ENCODE measurements around the gene EIF3D.

EIF3D gene, protein sequence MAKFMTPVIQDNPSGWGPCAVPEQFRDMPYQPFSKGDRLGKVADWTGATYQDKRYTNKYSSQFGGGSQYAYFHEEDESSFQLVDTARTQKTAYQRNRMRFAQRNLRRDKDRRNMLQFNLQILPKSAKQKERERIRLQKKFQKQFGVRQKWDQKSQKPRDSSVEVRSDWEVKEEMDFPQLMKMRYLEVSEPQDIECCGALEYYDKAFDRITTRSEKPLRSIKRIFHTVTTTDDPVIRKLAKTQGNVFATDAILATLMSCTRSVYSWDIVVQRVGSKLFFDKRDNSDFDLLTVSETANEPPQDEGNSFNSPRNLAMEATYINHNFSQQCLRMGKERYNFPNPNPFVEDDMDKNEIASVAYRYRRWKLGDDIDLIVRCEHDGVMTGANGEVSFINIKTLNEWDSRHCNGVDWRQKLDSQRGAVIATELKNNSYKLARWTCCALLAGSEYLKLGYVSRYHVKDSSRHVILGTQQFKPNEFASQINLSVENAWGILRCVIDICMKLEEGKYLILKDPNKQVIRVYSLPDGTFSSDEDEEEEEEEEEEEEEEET

DNA sequence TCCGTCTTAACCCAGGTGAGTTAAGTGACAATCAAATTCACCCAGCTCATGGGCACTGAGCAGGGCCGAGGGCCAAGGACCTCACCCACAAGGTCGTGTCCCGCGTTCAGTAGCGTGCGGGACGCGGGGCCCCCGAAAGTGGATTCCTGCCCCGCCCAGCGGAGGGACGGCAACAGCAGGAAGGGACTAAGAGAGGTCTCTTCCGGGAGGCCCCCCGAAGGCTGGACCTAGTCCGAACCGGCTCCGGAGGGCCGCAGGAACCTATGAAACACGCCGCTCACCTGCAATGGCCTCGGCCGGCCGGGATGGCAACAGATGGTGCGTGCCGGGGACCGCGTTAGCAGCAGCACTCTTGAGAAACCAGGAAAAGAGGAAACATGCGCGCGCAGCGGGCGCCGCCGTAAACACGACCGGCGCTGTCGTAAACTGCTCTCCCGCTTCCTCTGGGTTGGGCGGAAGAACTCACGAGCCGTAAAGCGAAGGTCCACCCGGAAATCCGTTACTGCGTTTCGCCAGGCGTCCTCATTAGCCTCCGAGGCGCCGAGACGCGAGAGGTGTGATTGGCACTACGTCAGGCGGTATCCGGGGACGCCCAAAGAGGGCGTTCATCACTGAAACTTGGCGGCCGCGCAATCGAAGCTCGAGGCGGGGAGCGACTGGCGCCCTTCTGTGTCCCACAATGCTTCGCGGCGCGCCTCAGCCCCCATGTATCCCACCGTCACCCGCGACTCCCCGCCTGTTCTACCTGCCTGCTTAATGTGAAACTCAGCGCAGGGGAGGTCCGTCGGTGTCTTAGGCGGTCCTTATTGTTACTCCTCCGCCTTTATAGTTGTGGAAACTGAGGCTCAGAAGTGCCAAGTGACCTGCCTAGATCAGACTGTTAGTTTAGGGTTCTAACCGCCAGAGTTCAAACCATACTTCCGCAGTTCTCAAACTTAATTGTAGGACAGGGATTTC, at the start of gene EIF3D:
EIF3D (minus strand) TSS at position 372 of the 957 bp plus-strand sequence. CDS start 3,045 bp downstream, outside the sequence.
- DNase-seq = peak; percentile 98

DNA sequence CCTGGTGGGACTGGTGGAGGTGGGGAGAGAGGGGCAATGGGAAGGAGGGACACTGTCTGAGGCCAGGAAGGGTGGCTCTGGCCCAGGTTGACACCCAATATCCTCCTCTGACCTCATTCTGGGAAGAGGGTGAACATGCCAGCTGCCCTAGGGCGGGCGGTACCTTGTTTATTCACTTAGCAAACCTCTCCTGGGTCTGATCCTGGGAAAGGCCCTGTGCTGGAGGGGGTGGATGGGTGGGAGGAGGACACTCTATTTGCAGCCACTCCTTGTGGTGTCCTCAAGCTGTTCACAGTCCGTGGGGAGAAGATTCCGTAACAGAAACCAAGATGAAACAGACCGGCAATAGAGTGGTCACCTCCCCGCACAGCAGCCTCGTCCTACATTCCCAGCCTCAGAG, 49.7 kb upstream of the EIF3D start:
- DNase-seq = no peak

DNA sequence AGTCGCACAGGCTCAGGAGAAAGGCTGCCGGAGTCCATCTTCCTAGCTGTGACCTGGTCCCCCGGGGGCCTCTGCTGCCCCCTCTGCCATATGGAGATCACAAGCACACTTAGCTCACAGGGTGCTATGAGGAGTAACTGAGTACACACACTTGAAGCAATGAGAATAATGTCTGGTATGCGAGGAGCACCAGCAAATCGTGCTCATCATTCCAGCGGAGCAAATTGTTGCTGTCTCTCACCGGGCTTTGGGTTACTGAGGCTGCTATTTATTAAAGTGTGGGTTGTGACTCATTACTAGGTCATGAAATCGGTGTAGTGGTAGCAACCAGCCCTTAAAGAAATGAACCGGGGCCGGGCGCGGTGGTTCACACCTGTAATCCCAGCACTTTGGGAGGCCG, 48.1 kb upstream of the EIF3D start:
- DNase-seq = no peak

DNA sequence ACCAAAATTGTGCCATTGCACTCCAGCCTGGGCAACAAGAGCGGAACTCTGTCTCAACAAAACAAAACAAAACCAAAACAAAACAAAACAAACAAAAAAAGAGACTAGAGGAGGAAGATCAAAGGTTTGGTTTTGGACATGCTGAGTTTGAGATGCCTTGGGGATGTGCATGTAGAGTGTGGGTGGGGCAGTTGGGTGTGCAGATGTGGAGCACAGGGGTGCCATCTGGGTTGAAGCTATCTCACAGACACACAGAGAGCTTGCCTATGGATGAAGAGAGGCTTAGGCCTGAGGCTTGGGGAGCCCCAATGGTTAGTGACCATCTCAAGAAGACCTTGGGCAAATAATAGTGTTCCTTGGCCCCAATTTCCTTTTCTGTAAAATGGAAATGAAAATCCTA, 45.8 kb upstream of the EIF3D start:
- DNase-seq = no peak

DNA sequence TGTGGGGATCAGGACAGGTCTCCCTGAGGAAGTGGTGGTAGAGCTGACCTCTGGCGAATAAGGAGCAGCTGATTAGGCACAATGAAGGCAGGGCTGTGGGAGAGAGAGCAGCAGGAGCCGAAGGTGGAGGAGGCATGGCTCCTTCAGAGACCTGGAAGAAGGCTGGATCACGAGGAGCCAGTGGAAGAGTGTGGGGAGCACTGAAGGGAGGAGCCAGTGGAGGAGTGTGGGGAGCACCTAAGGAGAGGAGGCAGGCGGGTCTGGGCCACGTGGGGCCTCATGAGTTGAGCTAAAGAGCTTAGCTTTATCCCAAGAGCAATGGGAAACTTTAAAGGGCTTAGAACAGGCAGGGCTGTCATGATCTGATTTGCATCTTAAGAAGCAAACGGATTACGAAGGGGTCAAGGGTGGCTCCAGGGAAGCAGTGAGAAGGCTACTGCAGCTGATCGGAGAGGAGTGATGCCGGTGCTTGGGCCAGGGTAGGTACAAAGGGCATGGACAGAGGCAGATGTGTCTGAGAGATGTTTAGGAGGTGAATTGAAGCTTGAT, 44.9 kb upstream of the EIF3D start:
- no peak for DNase-seq

DNA sequence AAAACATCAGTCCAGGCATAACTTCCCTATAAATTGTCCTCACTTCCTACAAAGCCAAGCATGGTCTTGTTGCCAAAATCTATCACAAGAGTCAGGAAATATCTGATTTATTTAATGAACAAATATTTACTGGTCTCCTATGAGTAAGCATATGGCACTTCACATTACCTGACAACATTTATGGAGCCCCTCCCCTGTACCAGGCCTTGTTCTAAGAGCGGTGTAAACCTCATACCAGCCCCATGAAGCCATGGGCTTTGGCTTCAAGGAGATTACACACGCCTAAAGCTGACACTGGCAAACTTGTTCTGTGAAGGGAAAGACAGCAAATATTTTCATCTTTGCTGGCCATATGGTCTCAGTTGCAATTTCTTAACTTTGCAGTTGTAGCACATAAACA, 43.0 kb upstream of the EIF3D start:
- DNase-seq = no peak

DNA sequence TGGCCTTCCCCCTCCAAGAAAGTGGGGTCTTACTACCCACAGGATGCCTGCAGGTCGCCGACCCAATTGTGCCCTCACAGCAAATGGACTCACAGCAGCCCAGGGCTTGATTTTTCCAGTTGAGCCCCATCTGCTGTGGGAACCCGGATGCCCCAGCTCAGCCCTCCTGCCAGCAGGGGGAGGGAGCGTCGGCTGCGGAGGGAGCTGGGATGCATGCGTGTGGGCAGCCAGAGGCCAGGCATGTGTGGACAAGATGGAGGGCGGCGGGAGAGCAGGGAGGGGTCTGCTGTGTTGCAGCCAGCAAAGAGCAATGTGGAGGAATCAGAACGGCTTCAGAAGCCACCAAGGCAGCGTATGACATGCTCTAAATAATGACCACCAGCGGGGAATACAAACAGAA, 41.0 kb upstream of the EIF3D start:
- DNase-seq = no peak

DNA sequence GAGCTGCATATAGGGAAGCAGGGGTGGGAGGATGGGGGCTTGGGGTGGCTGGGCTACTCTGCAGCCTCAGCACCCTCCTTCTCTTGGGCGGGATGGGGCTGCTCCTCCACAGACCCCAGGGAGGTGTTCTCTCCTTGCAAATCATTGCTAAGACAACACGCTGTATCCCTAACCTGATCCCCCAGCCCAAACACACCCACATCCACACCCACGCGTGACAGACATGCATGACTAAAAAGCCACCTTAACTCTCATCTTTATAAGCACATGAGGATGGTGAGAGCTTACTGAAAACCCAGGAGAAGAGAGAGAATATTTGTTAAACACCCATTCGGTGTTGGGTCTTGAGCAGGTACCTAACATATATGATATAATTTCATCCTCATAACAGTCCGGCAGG, 39.9 kb upstream of the EIF3D start:
- no peak for DNase-seq

DNA sequence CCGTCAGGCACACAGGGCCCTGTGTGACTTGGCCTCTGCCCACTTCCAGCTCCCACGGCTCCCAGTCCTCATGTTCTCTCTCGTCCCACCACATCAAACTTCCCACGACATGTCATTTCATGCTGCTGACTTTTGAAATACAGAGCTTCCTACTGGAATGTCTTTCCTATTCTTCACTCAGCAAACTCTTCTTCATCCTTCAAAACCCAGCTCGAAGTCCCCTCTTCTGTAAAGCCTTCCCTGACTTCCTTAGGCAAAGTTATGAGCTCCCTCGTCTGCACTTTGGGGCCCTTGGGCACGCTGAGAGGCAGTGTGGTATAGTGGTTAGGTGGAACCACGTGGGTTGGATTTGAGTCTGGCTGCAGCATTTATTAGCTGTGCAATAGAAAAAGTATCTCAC, 37.8 kb upstream of the EIF3D start:
- DNase-seq = no peak

DNA sequence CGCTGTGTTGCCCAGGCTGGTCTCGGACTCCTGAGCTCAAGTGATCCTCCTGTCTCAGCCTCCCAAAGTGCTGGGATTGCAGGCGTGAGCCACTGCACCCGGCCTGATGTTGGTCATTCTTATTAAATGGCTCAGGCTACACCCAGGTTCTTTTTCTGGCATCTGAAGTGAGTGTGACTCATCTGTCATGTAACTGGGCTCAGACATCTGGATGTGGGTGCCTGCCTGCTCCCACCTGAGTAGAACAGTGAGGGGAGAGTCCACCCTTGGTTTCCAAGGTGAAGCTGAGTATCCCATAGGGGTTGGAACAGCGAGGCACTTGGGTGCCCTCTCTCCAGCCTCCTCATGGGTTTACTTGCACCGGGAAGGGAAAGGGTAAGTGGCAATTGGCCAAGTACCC, 36.7 kb upstream of the EIF3D start:
- no peak for DNase-seq

DNA sequence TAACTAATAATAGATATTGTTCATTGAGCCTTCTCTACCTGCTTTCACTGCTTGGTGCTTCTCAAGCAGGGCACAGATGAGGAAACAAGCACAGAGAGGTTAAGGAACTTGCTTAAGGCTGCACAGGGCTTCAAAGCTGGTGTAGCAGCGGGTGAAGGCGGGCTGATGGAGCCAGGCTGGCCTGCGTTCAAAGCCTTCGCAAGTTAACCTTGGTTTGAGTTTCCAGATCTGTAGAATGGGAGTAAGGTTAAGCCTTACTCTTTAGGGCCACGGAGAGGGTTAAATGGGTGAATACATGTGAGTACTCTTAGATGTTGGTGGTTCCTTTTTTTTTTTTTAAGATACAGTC, 36.2 kb upstream of the EIF3D start:
- no peak for DNase-seq

DNA sequence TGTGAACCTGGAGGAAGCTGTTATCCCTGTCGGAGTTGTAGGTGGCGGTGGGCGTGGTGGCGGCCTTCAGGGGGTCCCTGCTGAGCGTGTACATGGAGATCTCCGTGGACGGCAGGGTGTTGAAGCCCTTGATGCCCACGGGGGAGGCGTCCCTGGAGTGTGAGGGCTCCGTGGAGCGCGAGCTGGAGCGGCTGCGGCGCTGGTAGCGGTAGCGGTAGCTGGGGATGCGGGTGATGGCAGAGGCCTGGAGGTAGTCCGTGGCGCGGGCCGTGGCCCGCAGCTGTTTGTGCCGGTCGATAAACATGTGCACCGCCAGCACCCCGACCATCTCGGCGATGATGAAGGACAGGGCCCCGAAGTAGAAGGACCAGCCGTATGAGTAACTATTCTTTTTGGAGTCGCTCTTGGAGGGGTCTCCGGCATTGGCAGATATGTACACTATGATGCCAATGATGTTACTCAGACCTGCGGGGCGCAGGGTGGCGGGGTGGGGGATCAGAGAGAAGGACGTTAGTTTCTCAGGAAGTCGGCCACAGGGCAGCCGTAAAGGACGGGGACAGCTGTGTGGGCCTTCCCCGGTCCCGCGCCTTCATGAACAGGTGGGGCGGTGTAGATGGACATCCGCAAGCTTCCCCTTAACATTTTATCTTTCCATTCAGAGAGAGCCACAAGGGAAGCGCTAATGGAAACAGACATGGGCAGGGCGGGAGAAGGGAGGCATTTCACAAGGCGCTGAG, 35.6 kb upstream of the EIF3D start:
- DNase-seq = no peak

DNA sequence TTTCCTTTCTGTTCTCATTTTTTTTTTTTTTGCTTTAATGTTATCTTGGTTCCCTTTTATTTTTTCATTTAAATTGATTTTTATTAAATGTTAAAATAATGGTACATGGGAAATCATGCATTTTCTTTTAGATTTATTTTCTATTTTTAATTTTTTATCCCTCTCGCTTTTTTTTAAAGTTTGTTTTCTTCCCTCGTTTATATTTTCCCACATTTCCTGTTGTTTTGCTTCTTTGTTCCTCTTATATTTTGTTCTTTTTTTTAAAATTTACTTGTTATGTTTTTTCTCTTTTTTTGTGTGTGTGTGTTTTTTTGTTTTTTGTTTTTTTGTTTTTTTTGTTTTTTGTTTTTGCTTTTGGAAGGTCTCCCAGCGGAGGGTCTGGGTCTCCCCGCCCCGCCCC, 34.9 kb upstream of the EIF3D start:
- no peak for DNase-seq

DNA sequence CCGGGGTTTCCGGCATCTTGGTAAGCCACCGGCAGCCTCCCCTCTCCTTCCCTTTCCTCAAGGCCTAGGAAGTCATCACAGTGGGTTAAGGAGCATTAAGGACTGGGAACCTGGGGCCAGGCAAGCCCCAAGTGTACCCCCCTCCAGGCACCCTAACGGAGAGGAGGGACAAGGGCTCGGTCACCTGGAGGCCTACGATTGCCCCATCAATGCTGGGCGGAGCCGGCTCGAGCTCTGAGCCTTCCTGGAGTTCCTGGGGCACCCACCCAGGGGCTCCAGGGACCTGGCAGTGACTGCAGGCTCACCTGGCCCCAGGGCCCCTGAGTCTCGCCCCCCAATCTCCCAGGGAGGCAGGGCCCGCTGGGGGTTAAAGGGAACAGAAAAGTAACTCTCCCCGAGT, 34.5 kb upstream of the EIF3D start:
- no peak for DNase-seq

DNA sequence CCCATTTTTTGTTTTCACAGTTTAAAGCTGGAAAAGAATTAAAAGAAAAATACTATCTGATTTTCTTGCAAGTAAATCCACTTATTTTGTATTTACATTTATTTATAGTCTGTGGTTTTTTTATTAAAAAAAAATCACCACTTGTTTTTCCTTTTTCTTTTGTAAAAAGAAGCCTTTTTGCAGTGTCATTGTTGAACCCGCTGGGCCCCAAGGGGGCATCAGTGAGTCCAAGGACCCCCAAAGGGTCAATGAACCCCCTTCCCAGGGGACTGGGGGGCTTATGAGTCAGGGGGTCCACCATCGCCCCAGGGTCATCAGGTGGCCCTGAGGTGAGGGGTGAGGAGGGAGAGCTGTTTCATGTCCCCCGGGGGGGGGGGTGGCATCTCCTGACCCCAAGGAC, 34.0 kb upstream of the EIF3D start:
- no peak for DNase-seq

DNA sequence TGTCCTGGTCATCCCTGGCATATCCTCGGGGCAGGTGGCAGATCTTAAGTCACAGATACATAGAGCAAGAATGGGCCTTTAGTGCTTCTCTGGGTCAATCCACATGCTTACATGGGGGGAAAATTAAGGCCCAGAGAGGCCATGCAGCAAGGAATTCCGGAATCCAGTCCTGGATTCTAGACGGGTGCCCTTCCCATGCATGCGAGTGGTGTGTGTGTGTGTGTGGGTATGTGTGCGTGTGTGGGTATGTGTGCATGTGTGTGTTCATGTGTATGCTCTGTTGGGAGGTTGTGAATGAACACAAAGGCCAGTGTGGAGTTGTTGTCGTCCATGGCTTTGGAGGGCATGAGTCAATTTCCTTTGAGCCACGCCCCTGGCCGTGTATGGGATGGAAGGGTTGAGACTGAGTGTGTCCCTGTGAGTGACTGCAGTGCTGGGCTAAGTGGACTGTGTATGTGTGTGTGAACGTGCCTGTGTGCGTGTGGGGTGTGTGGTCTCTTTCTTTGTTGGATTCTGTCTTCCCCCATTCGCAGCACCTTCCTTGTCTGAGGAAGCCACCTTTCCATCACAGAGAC, 33.4 kb upstream of the EIF3D start:
- no peak for DNase-seq

DNA sequence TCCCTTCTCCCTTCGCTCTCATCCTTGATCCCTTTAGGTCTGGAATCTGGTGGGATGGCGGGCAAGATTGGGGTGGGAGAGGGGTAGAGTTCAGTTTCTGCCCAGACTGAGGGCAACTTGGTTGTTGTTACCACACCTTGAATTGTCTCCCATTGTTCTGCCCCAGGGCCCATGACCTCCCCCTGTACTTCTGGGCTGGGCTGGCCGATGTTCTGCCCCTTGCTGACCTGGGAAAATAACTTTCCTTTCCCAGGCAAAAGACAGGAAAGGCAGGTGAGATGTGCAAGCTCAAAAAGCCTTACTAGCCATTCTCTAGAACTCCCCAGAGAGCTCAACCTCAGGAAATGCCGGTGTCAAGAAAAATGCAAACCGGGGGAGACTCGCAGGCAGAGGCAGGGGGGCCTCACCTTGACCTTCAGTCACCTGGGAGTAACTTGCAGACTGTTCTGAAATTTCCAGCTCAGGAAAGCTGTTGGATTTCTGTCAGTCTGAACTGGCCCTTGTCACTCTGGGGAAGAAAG, 32.4 kb upstream of the EIF3D start:
- DNase-seq = no peak

DNA sequence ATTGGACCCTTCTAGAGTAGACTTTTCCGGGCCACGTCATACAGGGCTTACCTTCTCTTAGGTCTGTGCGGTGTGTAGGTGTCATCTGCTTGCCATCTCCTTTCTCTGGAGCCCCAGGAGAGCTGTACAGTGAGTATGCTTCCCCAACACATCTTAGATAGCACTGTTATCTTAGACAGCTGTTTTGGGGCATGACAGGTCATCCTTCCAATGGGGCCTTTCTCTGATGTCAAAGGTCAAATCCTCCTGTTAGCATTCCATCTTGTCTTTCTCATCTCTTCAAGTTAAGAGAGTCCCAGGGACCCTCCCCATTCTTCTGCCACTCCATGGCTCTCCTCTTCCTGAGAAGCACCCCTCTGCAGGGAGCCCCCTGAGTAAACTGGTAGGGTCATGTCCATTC, 31.0 kb upstream of the EIF3D start:
- DNase-seq = no peak

DNA sequence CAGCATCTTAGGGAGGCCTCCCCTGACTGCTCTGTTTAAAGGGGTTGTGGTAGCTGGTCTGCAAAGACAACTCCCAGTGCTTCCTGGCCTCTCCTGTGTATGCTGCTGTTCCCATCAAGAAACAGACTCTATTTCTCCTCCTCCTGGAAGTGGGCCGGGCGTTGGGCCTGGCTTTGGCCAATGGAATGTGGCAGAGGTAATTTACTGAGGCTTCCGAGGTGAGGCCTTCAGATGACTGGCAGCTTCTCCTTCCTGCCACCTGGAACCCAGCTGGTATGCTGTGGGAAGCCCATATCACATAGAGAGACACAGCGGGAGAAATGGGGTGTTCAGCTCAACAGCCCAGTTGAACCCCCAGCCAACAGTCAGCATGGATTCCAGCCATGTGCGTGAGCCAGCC, 25.1 kb upstream of the EIF3D start:
- DNase-seq = no peak

DNA sequence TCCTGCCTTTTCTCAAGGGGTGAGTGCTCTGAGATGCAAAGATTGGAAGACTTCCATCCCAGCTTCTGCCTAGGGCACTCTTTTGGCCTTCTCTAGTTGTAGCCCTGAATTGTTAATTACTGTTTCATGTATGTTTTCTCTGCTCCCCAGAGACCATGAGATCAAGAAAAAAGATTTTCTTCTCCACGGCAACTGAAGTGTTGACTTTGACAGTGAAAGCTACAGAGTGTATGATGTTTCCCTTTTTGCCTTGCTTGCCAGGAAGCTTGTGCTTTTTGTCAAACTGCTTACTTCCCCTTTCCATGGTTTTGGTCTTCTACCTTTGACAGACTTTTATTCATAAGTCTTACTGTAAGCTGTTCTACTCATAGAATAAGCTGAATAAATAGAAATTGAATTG, 23.3 kb upstream of the EIF3D start:
- no peak for DNase-seq

DNA sequence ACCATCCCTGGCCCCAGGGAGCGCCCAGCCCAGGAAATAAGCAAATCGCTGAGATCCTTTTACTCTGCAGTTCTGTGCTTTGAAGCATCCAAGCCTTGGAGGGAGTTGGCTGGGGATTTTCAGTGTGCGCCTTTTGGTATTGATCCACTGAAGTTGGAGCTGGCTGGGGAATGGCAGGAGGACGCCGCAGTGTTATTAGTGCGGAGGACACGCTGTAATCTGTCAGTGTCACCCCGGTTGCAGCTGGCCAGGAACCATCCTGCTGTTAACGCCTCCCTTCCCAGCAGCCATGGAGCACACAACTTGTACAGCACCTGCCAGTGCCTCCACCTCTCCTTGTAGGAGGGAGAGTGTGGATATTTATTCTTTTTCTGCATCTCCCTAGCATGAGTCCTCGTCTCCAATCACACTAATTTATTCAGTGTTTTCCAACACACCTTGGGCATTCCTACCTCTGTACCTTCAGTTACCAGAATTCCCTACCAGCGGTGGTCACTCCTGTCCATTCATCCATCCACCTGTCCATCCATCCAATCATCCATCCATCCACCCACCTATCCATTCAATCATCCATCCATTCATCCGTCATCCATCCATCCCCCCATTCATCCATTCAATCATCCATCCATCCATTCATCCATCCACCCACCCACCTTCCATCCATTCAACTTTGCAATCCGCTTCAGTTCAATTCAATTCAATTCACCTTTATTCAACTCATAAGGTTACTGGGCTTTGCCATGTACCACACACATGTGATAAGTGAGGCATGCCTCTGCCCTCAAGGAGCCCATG, 21.9 kb upstream of the EIF3D start:
- DNase-seq = no peak

Measured in right forelimb (tissue), 1 donor.